ENCODE measurements around the gene ADCYAP1R1.

Gene ADCYAP1R1

DNA sequence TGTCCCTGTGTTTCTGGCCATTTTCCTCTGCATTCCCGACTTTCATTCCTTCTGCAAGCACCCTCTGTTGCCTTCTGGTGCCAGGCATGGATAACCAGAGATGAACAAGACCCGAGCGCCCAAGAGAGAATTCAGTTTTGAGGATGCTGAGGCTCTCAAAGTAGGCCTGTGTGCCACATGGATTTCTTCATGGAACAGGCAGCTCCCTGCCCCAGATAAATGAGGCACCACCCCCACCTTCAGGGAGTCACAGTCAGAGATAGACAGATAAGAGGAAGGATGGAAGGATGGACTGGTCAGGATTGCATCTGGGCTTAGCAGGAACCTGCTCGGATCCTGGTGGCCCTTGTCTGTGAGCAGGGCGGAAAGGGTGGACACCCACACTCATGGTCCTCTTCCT lies 49.4 kb downstream of the ADCYAP1R1 start:
- Histone ChIP-seq H3K4me3 (ENCODE audit: low read length, poor library complexity, severe bottlenecking) (no peak overlapping the region), H3K4me2 (ENCODE audit: low read depth, low read length, poor library complexity, severe bottlenecking) (no peak overlapping the region), H2AFZ (ENCODE audit: low read length) (no peak overlapping the region), H4K20me1 (ENCODE audit: insufficient read depth, low read length, poor library complexity, severe bottlenecking) (no peaks in the 10 kb centered on the region), H3K4me1 (ENCODE audit: insufficient read depth, low read length, poor library complexity, severe bottlenecking) (no peaks in the 10 kb centered on the region), H3K9ac (ENCODE audit: low read depth, low read length, poor library complexity, severe bottlenecking) (no peak overlapping the region), H3F3A (ENCODE audit: low read depth) (no peaks in the 10 kb centered on the region), H3K9me3 (ENCODE audit: insufficient read depth, low read depth, low read length) (no peaks in the 10 kb centered on the region), H3K27me3 (ENCODE audit: insufficient read depth, low read length, poor library complexity, severe bottlenecking) (no peaks in the 10 kb centered on the region), H3K79me2 (ENCODE audit: insufficient read depth, low read length) (no peaks in the 10 kb centered on the region), H3K36me3 (ENCODE audit: insufficient read depth, low read length) (no peaks in the 10 kb centered on the region), H3K9me2 (replicated peaks; ENCODE audit: low read depth, low read length) (no peaks in the 10 kb centered on the region)
- TF ChIP-seq EZH2phosphoT487 (IDR thresholded peaks at IDR 0.05; ENCODE audit: borderline replicate concordance) = no peak
- TF ChIP-seq CTCF (conservative IDR thresholded peaks at IDR 0.05; ENCODE audit: low read length) = no peak

DNA sequence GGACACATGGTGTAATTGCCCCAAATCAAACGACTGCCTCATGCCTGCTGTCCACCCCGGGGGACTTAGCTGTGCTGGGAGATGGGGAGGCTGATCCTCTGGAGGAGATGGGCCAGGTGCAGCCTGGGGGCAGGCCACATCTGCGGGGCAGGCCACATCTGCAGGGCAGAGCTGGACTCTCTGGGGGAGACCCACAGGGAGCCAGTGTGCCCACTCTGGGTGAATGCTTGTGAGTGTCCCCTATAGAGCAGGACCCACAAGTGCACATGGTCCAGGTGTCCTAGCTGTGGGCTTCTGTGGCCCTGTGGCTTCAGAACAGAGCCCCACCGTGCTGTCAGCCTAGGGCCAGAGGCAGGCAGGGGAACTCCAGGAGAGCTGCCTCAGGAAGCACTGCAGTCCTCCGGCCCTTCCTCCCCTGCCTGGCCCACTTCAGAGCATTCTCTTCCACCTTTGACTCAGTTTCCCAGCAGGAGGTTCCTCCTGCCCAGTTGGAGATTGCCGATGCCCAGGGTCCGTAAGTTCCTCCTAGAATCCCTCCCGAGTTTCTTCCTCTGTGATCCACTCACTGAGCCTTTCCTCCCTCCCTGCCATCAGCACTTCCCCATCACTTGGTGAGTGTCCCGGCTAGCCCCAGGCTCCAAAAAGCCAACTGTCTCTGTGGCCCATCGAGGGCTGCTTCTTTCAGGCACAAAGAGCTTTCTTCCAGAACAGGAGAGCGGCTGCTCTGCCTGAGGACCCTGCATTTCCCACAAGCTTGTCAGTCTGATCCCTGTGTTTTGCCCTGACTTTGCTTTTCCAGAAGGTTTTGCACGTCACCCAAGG lies 50.3 kb downstream of the ADCYAP1R1 start:
- Histone ChIP-seq H3K9me2 (replicated peaks; ENCODE audit: low read depth, low read length) (no peaks in the 10 kb centered on the region), H3K4me3 (ENCODE audit: low read length, poor library complexity, severe bottlenecking) (no peak overlapping the region), H3K9me3 (ENCODE audit: insufficient read depth, low read depth, low read length) (no peaks in the 10 kb centered on the region), H3F3A (ENCODE audit: low read depth) (no peaks in the 10 kb centered on the region), H3K79me2 (ENCODE audit: insufficient read depth, low read length) (no peaks in the 10 kb centered on the region), H3K9ac (ENCODE audit: low read depth, low read length, poor library complexity, severe bottlenecking) (no peak overlapping the region), H4K20me1 (ENCODE audit: insufficient read depth, low read length, poor library complexity, severe bottlenecking) (no peaks in the 10 kb centered on the region), H3K4me1 (ENCODE audit: insufficient read depth, low read length, poor library complexity, severe bottlenecking) (no peaks in the 10 kb centered on the region), H3K36me3 (ENCODE audit: insufficient read depth, low read length) (no peaks in the 10 kb centered on the region), H2AFZ (ENCODE audit: low read length) (no peak overlapping the region), H3K27me3 (ENCODE audit: insufficient read depth, low read length, poor library complexity, severe bottlenecking) (no peaks in the 10 kb centered on the region), H3K4me2 (ENCODE audit: low read depth, low read length, poor library complexity, severe bottlenecking) (no peak overlapping the region)
- TF ChIP-seq CTCF (conservative IDR thresholded peaks at IDR 0.05; ENCODE audit: low read length) (no peak), EZH2phosphoT487 (IDR thresholded peaks at IDR 0.05; ENCODE audit: borderline replicate concordance) (no peak)

GRCh38 chr7:31102973-31103850 lies 51.1 kb downstream of the ADCYAP1R1 start:
- Histone ChIP-seq H3K9me3 (ENCODE audit: insufficient read depth, low read depth, low read length) (no peaks in the 10 kb centered on the region), H3K4me3 (ENCODE audit: low read length, poor library complexity, severe bottlenecking) (no peak overlapping the region), H2AFZ (ENCODE audit: low read length) (no peak overlapping the region), H3K9ac (ENCODE audit: low read depth, low read length, poor library complexity, severe bottlenecking) (no peak overlapping the region), H4K20me1 (ENCODE audit: insufficient read depth, low read length, poor library complexity, severe bottlenecking) (no peaks in the 10 kb centered on the region), H3K4me1 (ENCODE audit: insufficient read depth, low read length, poor library complexity, severe bottlenecking) (no peaks in the 10 kb centered on the region), H3K79me2 (ENCODE audit: insufficient read depth, low read length) (no peaks in the 10 kb centered on the region), H3K36me3 (ENCODE audit: insufficient read depth, low read length) (no peaks in the 10 kb centered on the region), H3K9me2 (replicated peaks; ENCODE audit: low read depth, low read length) (no peaks in the 10 kb centered on the region), H3F3A (ENCODE audit: low read depth) (no peaks in the 10 kb centered on the region), H3K27me3 (ENCODE audit: insufficient read depth, low read length, poor library complexity, severe bottlenecking) (no peaks in the 10 kb centered on the region), H3K4me2 (ENCODE audit: low read depth, low read length, poor library complexity, severe bottlenecking) (no peak overlapping the region)
- TF ChIP-seq EZH2phosphoT487 (IDR thresholded peaks at IDR 0.05; ENCODE audit: borderline replicate concordance) = no peak
- no peak for TF ChIP-seq CTCF (conservative IDR thresholded peaks at IDR 0.05; ENCODE audit: low read length)
